Measurements from ENCODE around the gene ATP5PD. TPM values are rescaled to one million over a fixed set of nuclear protein-coding genes. Genes with fewer than 3 reads are reported as not detected.

ATP5PD gene
- total and polyA plus RNA-seq, 2 of the 13 experiments (the other 11 are each of a cell fraction or from before 2014, with no cell fraction given), result 158 to 428 TPM

- TF ChIP-seq ZNF770 (CRISPR knock-in tag; IDR thresholded peaks at IDR 0.05) (no peak), MYNN (CRISPR knock-in tag; IDR thresholded peaks at IDR 0.05; ENCODE audit: low read depth) (0 out of 2 replicates have a peak, but pooled peaks have one; percentile 90), TAF15 (IDR thresholded peaks at IDR 0.05; ENCODE audit: low read depth, low read length, poor library complexity, severe bottlenecking) (no peak), ZNF772 (CRISPR knock-in tag; IDR thresholded peaks at IDR 0.05) (no peak; the same call in none of the 2 replicates), SOX13 (IDR thresholded peaks at IDR 0.05) (no peak), SOX13 (CRISPR knock-in tag; conservative IDR thresholded peaks at IDR 0.05 in 1 of 2, IDR thresholded peaks at IDR 0.05 in 1 of 2) (peak in 1 of 2 experiments; percentile 23; a peak in 1 of 4 replicates), HNRNPUL1 (IDR thresholded peaks at IDR 0.05; ENCODE audit: low read depth, low read length) (no peak), ELF3 (CRISPR knock-in tag; IDR thresholded peaks at IDR 0.05) (peak; percentile 63; the same call in 1 of the 2 replicates), ZSCAN25 (CRISPR knock-in tag; IDR thresholded peaks at IDR 0.05) (peak; percentile 87), RNF219 (CRISPR knock-in tag; IDR thresholded peaks at IDR 0.05) (no peak; the same call in 1 of the 2 replicates), KDM3A (CRISPR knock-in tag; IDR thresholded peaks at IDR 0.05; ENCODE audit: low read depth) (peak; percentile 33; the same call in 1 of the 2 replicates), ZBTB8A (CRISPR knock-in tag; IDR thresholded peaks at IDR 0.05; ENCODE audit: borderline replicate concordance, low read depth) (no peak), NFAT5 (CRISPR knock-in tag; IDR thresholded peaks at IDR 0.05) (peak; percentile 47; the same call in 1 of the 2 replicates), ZBTB10 (CRISPR knock-in tag; IDR thresholded peaks at IDR 0.05; ENCODE audit: borderline replicate concordance) (0 out of 2 replicates have a peak, but pooled peaks have one; percentile 45), GZF1 (CRISPR knock-in tag; IDR thresholded peaks at IDR 0.05) (no peak)
These were observed at the start of gene ATP5PD, which contains the start of gene KCTD2 (continued) for GRCh38 chr17:75046407-75047289.
